Measurements from ENCODE around the gene ZNF426. TPM values are rescaled to one million over a fixed set of nuclear protein-coding genes. Genes with fewer than 3 reads are reported as not detected.
"Not testable (repeated sequence)": the region's sequence is repeated elsewhere in the genome, so short reads cannot be mapped to it uniquely, and the experiment has no call there.

The ZNF426 gene
- 16.5 and 16.7 TPM in 2 replicates for total RNA-seq (2014; rRNA removed; shearing (Covaris generic))

DNA sequence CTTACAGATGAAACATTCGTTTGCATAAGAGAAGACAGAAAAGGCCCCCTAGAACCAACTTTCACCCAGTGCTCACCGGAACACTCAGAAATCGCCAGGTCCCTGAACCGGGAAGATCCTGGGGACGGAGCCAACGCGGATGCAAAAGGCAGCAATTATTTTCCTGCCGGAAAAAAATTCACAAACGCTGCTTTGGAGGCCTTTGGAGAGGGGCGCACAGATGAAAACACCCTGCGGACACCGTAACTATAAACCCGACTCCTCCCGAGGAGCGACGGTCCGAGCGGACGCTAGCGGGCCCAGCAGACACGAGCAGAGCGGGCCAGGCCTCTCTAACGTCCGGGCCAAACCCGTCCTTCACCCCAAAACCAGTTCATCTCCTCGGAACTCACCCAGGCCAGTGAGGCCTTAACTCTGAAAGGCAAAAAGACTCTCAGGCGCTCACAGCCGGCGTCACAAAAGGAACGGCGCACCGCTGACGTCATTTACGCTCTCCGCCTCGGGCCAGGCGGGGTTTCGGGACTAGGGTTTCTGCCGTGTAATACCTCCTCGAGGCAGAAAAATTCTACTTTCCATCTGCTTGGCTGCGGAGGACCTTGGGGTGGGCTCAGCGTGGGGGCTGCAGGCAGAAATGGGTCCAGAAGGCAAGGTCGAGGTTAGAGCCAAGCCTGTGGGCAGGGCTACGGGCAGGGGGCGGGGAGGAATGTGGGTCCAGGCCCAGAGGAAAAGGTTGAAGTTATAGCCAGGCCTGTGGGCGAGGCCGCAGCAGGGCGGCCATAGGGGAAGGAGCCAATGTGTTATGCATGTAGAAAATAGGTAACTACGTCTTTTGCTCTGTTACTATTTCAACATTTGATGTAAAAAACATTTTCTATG lies at the start of gene ZNF426:
Gene ZNF426, minus strand, starts transcription at position 463 of the 876 bp plus-strand sequence. CDS start 2,413 bp downstream, outside the sequence.
- H3K9me3 ChIP-seq (replicated peaks), result peaks cover 12% of the 10 kb centered on the region
- peak within 1 kb of the TSS; percentile 86 for H3K27ac ChIP-seq
- peak; percentile 84 to 89 for DNase-seq
- no peaks in the 10 kb centered on the region for H3K27me3 ChIP-seq
- H3K4me1 ChIP-seq, result no peaks in the 10 kb centered on the region
- peaks cover 37% of the 10 kb centered on the region for H3K36me3 ChIP-seq
- peak within 1 kb of the TSS; percentile 84 for H3K4me3 ChIP-seq

GRCh38 chr19:9586764-9587163 lies 48.3 kb upstream of the ZNF426 start:
- peak; percentile 44 to 70 for DNase-seq
- no peaks in the 10 kb centered on the region for H3K27me3 ChIP-seq
- H3K27ac ChIP-seq, result no peak overlapping the region
- H3K4me1 ChIP-seq, result no peaks in the 10 kb centered on the region
- H3K36me3 ChIP-seq, result peaks cover 11% of the 10 kb centered on the region
- H3K4me3 ChIP-seq, result no peak overlapping the region
- no peaks in the 10 kb centered on the region; the same call in 1 of the 2 replicates for H3K9me3 ChIP-seq (replicated peaks)

GRCh38 chr19:9584073-9584833 lies 45.8 kb upstream of the ZNF426 start, which contains the start of gene ZNF121:
ZNF121 (minus strand) TSS chr19:9584504; CDS start chr19:9568097, 16,407 bp downstream.
- Histone ChIP-seq H3K4me1 (no peaks in the 10 kb centered on the region), H3K27me3 (no peaks in the 10 kb centered on the region), H3K27ac (peak within 1 kb of the TSS; percentile 82), H3K9me3 (replicated peaks) (no peaks in the 10 kb centered on the region; the same call in 1 of the 2 replicates), H3K36me3 (peaks cover 28% of the 10 kb centered on the region), H3K4me3 (peak within 1 kb of the TSS; percentile 92)
- peak; percentile 85 to 89 for DNase-seq

DNA sequence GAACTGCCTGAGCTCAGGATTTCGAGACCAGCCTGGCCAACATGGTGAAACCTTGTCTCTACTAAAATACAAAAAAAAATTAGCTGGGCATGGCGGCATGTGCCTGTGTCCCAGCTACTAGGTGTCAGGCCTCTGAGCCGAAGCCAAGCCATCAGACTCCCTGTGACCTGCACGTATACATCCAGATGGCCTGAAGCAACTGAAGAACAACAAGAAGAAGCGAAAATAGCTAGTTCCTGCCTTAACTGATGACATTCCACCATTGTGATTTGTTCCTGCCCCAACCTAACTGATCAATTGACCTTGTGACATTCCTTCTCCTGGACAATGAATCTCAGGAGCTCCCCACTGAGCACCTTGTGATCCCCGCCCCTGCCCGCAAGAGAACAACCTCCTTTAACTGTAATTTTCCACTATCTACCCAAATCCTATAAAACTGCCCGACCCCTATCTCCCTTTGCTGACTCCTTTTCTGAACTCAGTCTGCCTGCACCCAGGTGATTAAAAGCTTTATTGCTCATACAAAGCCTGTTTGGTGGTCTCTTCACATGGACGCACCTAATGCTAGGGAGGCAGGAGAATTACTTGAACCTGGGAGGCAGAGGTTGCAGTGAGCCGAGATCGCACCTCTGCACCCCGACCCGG lies 43.8 kb upstream of the ZNF426 start:
- H3K4me3 ChIP-seq; H3K9me3 ChIP-seq (replicated peaks); DNase-seq; H3K4me1 ChIP-seq; H3K27ac ChIP-seq; H3K27me3 ChIP-seq: not testable (repeated sequence)
- peaks cover 38% of the 10 kb centered on the region for H3K36me3 ChIP-seq

GRCh38 chr19:9580728-9581127 lies 42.3 kb upstream of the ZNF426 start:
- Histone ChIP-seq H3K9me3 (replicated peaks) (peaks cover 10% of the 10 kb centered on the region; the same call in 1 of the 2 replicates), H3K27ac (no peak overlapping the region), H3K4me3 (no peak overlapping the region), H3K4me1 (no peaks in the 10 kb centered on the region), H3K27me3 (no peaks in the 10 kb centered on the region), H3K36me3 (peaks cover 41% of the 10 kb centered on the region)
- DNase-seq, result no peak

- Histone ChIP-seq H3K36me3 (peaks cover 63% of the 10 kb centered on the region), H3K9me3 (replicated peaks) (peaks cover 36% of the 10 kb centered on the region), H3K27me3 (no peaks in the 10 kb centered on the region)
Observed at GRCh38 chr19:9570255-9570654, 31.8 kb upstream of the ZNF426 start.

GRCh38 chr19:9566729-9567128 lies 28.3 kb upstream of the ZNF426 start:
- Histone ChIP-seq H3K27ac (no peak overlapping the region), H3K27me3 (no peaks in the 10 kb centered on the region), H3K4me3 (no peak overlapping the region), H3K9me3 (replicated peaks) (peaks cover 54% of the 10 kb centered on the region), H3K4me1 (no peaks in the 10 kb centered on the region), H3K36me3 (peaks cover 84% of the 10 kb centered on the region)
- no peak for DNase-seq

More at GRCh38 chr19:9570255-9570654, 31.8 kb upstream of the ZNF426 start:
- Histone ChIP-seq H3K4me3 (no peak overlapping the region), H3K4me1 (no peaks in the 10 kb centered on the region), H3K27ac (no peak overlapping the region)
- no peak for DNase-seq

GRCh38 chr19:9565900-9566705 lies 27.7 kb upstream of the ZNF426 start:
- peak in 1 of 2 experiments; percentile 16 for DNase-seq

DNA sequence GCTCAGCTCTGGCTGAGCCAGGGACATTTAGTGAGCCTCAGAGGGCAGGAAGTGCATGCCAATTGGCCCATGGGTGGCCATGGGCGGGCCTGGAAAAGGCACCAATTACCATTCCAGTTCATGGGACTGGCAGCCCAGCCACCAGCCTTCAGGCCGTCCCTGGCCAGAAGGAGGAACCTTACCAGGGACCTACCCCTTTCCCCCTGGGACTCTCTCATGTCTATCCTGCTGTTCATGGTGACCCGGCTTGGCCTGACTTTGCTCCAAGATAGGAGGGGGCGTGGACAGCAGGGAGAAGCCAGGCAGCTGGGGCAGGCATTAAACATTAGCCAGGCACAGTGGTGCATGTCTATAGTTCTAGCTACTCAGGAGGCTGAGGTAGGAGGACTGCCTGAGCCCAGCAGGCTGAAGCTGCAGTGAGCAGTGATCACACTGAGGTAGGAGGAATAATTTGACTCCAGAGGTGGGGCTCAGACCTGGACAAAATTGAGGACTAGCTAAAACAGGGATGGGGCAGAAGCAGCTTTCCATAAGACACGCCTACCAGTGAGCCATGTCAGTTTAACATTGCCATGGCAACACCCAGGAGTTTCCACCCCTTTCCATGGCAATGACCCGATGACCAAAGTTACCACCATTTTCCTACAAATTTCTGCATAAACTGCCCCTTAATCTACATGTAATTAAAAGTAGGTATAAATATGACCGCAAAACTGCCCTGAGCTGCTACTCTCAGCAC lies 14.3 kb upstream of the ZNF426 start:
- Histone ChIP-seq H3K4me3 (no peak overlapping the region), H3K27ac (no peak overlapping the region), H3K4me1 (no peaks in the 10 kb centered on the region), H3K9me3 (replicated peaks) (no peaks in the 10 kb centered on the region; the same call in 1 of the 2 replicates), H3K27me3 (no peaks in the 10 kb centered on the region), H3K36me3 (no peaks in the 10 kb centered on the region)
- DNase-seq, result no peak

More at GRCh38 chr19:9565900-9566705, 27.7 kb upstream of the ZNF426 start:
- H3K4me1 ChIP-seq, result no peaks in the 10 kb centered on the region
- H3K4me3 ChIP-seq, result no peak overlapping the region
- peaks cover 48% of the 10 kb centered on the region for H3K9me3 ChIP-seq (replicated peaks)
- H3K27me3 ChIP-seq, result no peaks in the 10 kb centered on the region
- H3K36me3 ChIP-seq, result peaks cover 84% of the 10 kb centered on the region
- H3K27ac ChIP-seq, result no peak overlapping the region

DNA sequence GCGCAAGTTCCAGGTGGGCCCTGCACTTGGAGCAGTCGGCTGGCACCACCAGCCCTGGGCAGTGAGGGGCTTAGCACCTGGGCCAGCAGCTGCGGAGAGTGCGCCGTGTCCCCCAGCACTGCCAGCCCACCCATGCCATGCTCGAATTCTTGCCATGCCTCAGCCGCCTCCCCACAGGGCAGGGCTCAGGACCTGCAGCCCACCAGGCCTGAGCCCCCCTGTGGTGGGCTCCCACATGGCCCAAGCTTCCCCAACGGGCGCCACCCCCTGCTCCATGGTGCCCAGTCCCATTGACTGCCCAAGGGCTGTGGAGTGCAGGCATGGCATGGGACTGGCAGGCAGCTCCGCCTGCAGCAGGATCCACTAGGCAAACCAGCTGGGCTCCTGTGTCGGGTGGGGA lies 9.4 kb upstream of the ZNF426 start:
- Histone ChIP-seq H3K27ac (no peak overlapping the region), H3K9me3 (replicated peaks) (no peaks in the 10 kb centered on the region), H3K36me3 (no peaks in the 10 kb centered on the region), H3K4me1 (no peaks in the 10 kb centered on the region), H3K27me3 (no peaks in the 10 kb centered on the region), H3K4me3 (no peak overlapping the region)
- no peak for DNase-seq

DNA sequence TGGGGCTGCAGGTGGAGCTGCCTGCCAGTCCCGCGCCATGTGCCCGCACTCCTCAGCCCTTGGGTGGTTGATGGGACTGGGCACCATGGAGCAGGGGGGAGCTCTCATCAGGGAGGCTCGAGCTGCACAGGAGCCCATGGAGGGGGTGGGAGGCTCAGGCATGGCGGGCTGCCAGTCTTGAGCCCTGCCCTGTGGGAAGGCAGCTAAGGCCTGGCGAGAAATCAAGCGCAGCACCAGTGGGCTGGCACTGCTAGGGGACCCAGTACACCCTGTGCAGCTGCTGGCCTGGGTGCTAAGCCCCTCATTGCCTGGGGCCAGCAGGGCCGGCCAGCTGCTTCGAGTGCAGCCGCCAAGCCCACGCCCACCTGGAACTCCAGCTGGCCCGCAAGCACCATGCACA lies 2.8 kb upstream of the ZNF426 start:
- not testable (repeated sequence) for DNase-seq; H3K9me3 ChIP-seq (replicated peaks); H3K27ac ChIP-seq; H3K36me3 ChIP-seq; H3K4me3 ChIP-seq; H3K27me3 ChIP-seq; H3K4me1 ChIP-seq

DNA sequence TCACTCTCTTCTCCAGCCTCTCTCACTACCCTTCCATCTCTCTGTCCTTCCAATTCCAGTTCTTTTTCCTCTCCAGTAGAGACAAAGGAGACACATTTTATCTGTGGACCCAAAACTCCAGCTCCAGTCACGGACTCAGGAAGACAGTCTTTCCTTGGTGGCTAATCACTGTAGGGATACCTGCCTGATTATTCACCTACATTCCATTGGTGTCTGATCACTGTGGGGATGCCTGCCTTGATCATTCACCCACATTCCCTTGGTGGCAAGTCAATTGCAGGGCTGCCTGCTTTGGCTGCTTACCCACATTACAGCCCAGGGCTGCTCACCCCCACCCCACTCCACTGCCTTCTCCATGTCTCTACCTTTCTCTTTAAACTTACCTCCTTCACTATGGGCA lies 1.5 kb upstream of the ZNF426 start:
- H3K4me3 ChIP-seq; H3K27ac ChIP-seq; H3K9me3 ChIP-seq (replicated peaks); DNase-seq; H3K4me1 ChIP-seq; H3K27me3 ChIP-seq: not testable (repeated sequence)
- H3K36me3 ChIP-seq, result peaks cover 22% of the 10 kb centered on the region

DNA sequence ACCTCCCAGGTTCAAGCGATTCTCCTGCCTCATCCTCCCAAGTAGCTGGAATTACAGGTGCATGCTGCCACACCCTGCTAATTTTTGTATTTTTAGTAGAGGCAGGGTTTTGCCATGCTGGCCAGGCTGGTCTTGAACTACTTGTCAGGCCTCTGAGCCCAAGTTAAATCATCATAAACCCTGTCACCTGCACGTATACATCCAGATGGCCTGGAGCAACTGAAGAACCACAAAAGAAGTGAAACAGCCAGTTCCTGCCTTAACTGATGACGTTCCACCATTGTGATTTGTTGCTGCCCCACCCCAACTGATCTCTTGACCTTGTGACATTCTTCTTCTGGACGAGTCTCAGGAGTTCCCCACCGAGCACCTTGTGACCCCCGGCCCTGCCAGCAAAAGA lies 756 bp upstream of the ZNF426 start:
- not testable (repeated sequence) for H3K27me3 ChIP-seq; H3K4me1 ChIP-seq; H3K9me3 ChIP-seq (replicated peaks); DNase-seq
- peak overlapping the region; percentile 84 for H3K4me3 ChIP-seq
- H3K36me3 ChIP-seq, result peaks cover 29% of the 10 kb centered on the region
- peak overlapping the region; percentile 86; the same call in 1 of the 2 replicates for H3K27ac ChIP-seq
